Mucosa of descending colon (tissue), 3 donors: Measurements from ENCODE around the gene PACRG. TPM values are rescaled to one million over a fixed set of nuclear protein-coding genes. Genes with fewer than 3 reads are reported as not detected.

Source experiments
- ATAC-seq: fragments of 200-7000 bp; cut with Tn5 transposase; one replicate; pipeline ENCODE4 v1.9.1; 2020; ENCODE audit warnings: mild to moderate bottlenecking, moderate library complexity
- DNase-seq, 3 donors: peaks; one replicate each; pipeline ENCODE4 v3.0.0-alpha.2; 2020
- H3K36me3 ChIP-seq: fragments of 200-600 bp; one replicate; pipeline ENCODE4 v1.8.0; 2021; ENCODE audit warnings: low read depth, mild to moderate bottlenecking
- H3K4me1 ChIP-seq: fragments of 200-600 bp; one replicate; pipeline ENCODE4 v1.8.0; 2021; ENCODE audit warnings: low read depth, mild to moderate bottlenecking
- H3K4me3 ChIP-seq: fragments of 200-600 bp; one replicate; pipeline ENCODE4 v1.8.0; 2021; ENCODE audit warnings: mild to moderate bottlenecking
- H3K9me3 ChIP-seq: fragments of 200-600 bp; one replicate; pipeline ENCODE4 v1.8.0; 2021; ENCODE audit warnings: mild to moderate bottlenecking
- intact Hi-C, 2 donors: fragments of 100-400 bp; cut with DNase I in 1 of 2; cut with micrococcal nuclease in 1 of 2; formaldehyde crosslinking; loops; one replicate each; pipeline versions ENCODE4 v1.11.0 to v1.11.1; 2022; cut with DNase I, micrococcal nuclease
- total RNA-seq, 3 donors: library from RNA; stranded (reverse); fragmentation: NEBNext Ultra II Directional in 2 of 3; extraction: Animal tissue kit (Norgen Biotek cat#: 25700) in 2 of 3; gene quantifications; one replicate each; pipeline versions ENCODE4 v1.2.1 to v1.2.4, GENCODE V29; 2021 to 2023
- TF ChIP-seq, protein P1 (sequence below): fragments of 200-600 bp; IDR thresholded peaks from one replicate; pipeline ENCODE4 v1.8.0; 2022; ENCODE audit warnings: antibody characterized with exemption, mild to moderate bottlenecking
- donor health status: DM: no; HTN: no; CAD: no; lungs with moderate emphysema.
- donor health status: DM: no; HTN: no; CAD: no.
- donor health status: DM: no; HTN: yes; CAD: no.

The PACRG gene
- total RNA-seq, 3 donors from 2014 or later: 1.1 to 1.5 (median 1.3) TPM

DNA sequence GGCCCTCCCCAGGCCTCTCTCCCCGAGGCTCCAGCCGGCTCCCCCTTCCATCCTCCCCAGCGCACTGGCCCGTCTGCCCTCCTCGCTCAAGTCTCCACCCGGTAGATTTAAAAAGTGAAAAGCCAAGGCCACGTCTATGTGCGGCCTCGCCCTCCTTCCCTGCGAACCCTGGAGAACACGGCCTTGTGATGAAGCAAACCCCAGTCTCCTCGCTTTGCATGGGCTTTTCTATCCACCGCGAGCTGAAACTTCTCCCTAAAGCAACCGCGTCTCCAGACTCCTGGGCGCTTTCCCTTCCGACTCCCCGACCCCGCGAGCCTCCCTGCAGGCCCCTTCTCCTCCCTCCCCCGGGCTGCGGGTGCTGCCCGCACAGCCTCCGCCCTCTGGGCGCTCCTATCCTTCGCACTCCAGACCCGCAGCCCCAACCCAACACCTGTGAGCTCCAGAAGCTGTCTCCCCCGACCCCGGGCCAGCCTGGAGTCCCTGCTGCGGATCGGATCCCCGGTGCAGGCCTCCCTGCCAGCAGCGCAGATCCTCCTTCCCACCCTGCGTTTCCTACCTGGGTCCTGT is 421.6 kb downstream of the PACRG start:
- no peaks in the 10 kb centered on the region for H3K4me1 ChIP-seq
- no peaks in the 10 kb centered on the region for H3K36me3 ChIP-seq
- TF ChIP-seq, protein P1, sequence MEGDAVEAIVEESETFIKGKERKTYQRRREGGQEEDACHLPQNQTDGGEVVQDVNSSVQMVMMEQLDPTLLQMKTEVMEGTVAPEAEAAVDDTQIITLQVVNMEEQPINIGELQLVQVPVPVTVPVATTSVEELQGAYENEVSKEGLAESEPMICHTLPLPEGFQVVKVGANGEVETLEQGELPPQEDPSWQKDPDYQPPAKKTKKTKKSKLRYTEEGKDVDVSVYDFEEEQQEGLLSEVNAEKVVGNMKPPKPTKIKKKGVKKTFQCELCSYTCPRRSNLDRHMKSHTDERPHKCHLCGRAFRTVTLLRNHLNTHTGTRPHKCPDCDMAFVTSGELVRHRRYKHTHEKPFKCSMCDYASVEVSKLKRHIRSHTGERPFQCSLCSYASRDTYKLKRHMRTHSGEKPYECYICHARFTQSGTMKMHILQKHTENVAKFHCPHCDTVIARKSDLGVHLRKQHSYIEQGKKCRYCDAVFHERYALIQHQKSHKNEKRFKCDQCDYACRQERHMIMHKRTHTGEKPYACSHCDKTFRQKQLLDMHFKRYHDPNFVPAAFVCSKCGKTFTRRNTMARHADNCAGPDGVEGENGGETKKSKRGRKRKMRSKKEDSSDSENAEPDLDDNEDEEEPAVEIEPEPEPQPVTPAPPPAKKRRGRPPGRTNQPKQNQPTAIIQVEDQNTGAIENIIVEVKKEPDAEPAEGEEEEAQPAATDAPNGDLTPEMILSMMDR: no peak
- DNase-seq (no peak), ATAC-seq (no peak)
- intact Hi-C loops: no loop called here
- no peaks in the 10 kb centered on the region for H3K9me3 ChIP-seq
- H3K4me3 ChIP-seq: no peak overlapping the region

DNA sequence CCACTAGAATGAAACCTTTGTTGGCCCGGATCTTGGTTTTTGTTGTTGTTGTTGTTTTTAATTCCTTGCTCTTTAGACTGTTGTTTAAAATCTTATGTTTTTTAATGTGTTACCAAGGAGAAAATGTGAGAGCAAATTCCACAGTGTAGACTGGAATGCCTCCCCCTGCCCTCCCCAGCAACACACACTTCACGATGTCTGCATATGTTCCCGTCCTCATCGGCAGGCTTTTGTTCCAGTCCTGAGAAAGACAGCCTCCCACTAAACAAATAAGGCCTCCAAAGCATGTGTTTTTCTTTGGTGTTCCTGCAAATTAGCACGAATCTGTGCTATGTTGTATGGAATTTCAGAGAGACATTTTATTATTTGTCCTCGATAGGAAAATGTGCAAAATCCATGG is 423.4 kb downstream of the PACRG start:
- DNase-seq: no peak
- Histone ChIP-seq H3K4me3 (no peak overlapping the region), H3K36me3 (no peaks in the 10 kb centered on the region), H3K4me1 (no peaks in the 10 kb centered on the region), H3K9me3 (no peaks in the 10 kb centered on the region)
- no peak for ATAC-seq
- TF ChIP-seq, protein P1: no peak
- intact Hi-C loops: no loop called here

DNA sequence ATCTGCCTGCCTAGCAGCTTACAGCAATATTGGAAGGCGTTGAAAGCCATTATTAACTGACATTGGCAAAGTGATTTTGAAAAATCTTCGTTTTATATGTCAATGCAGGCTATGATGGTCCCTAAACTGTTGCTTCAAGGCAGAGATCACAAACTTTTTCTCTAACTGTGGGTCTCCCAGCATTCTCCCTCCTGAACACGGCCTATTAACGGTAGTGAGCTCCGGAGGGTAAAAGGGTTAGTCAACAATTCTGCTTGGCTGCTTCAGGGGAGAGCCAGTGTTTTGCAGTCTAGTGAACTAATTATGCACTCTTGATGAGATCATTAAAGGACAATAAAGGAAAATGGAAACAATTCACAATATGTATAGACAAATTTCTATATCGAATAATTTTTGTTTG is 424.9 kb downstream of the PACRG start:
- intact Hi-C loops: no loop called here
- TF ChIP-seq, protein P1: no peak
- DNase-seq (no peak), ATAC-seq (no peak)
- no peaks in the 10 kb centered on the region for H3K36me3 ChIP-seq
- H3K4me1 ChIP-seq: no peaks in the 10 kb centered on the region
- no peaks in the 10 kb centered on the region for H3K9me3 ChIP-seq
- no peak overlapping the region for H3K4me3 ChIP-seq

DNA sequence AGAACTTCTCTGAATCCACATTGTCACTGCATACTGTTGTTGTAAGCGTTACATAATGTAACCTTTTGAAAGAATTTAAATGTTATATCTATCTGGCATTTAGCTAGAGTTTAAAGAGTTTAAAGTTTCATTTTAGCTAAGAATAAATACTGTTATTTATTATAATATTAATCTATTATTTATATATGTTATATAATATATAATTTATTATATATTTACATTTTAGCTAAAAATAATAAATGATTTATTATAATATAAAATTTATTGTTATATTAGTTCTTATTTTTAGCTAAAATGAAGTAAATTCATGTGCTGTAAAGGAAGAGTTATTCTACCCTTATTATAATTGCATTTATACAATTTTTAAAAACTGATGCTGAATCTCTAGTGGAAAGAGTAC is 431.3 kb downstream of the PACRG start:
- intact Hi-C loops: no loop called here
- no peak for ATAC-seq
- TF ChIP-seq, protein P1: no peak
- Histone ChIP-seq H3K9me3 (no peaks in the 10 kb centered on the region), H3K4me3 (no peak overlapping the region), H3K4me1 (no peaks in the 10 kb centered on the region), H3K36me3 (no peaks in the 10 kb centered on the region)
- DNase-seq: no peak

DNA sequence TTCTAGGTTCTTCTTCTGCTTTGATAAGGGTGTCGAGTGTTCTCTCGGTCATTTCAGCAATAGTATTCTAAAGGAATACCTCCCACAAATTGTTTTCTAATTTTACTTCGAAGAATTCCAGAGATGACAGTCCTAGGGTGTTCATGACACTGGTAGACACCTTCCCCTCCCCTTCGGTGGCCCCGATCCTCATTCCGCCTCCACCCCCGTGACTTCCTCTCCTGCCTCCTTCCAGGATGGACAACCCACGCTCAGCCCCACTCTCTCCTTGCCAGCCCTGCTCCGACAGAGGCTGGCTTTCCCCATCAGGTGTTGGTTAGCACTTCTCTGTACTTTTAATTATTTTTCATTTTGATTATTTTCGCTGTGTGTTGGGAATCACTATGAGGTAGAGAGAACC is 431.9 kb downstream of the PACRG start:
- ATAC-seq: no peak
- H3K36me3 ChIP-seq: no peaks in the 10 kb centered on the region
- H3K4me1 ChIP-seq: no peaks in the 10 kb centered on the region

More for the DNA sequence above, 431.9 kb downstream of the PACRG start:
- Histone ChIP-seq H3K9me3 (no peaks in the 10 kb centered on the region), H3K4me3 (no peak overlapping the region)
- DNase-seq: no peak
- intact Hi-C loops: no loop called here
- TF ChIP-seq, protein P1: no peak
